Measurements from ENCODE around the gene FRG2B. TPM values are rescaled to one million over a fixed set of nuclear protein-coding genes. Genes with fewer than 3 reads are reported as not detected.
"Not testable (repeated sequence)": the region's sequence is repeated elsewhere in the genome, so short reads cannot be mapped to it uniquely, and the experiment has no call there.

FRG2B gene
- total and polyA plus RNA-seq, 2 of the 13 experiments (the other 11 are each of a cell fraction or from before 2014, with no cell fraction given): not detected

- BruUV-seq (replicated peaks); ATAC-seq; H3K79me2 ChIP-seq (ENCODE audit: insufficient read depth, low read length); H3K9ac ChIP-seq (ENCODE audit: insufficient read depth, low read depth, low read length); H3K4me3 ChIP-seq (replicated peaks in 1 of 3; ENCODE audit: insufficient read depth in 1 of 3, low read depth in 2 of 3, low read length in 3 of 3); CTCF ChIA-PET (ENCODE audit: low intra/inter-chr PET ratio, low total read pairs); H3K4me1 ChIP-seq (ENCODE audit: insufficient read depth, low read length); DNase-seq (ENCODE audit: low spot score); H3K4me2 ChIP-seq (ENCODE audit: low read depth, low read length); H3K27me3 ChIP-seq (ENCODE audit: control insufficient read depth in 1 of 2, insufficient read depth in 2 of 2, low read length in 2 of 2); in situ Hi-C loops (cut with HindIII; ENCODE audit: extremely low pct_ligation_motif_present, low pct_unique_long_range_greater_than_20kb); H3K9me3 ChIP-seq (ENCODE audit: low read length); H4K20me1 ChIP-seq (ENCODE audit: insufficient read depth, low read length); POLR2A ChIA-PET; H3K36me3 ChIP-seq (replicated peaks in 1 of 2; ENCODE audit: control insufficient read depth in 1 of 2, insufficient read depth in 2 of 2, low read length in 2 of 2); intact Hi-C loops (cut with micrococcal nuclease; ENCODE audit: unreplicated experiment); FAIRE-seq; H3K27ac ChIP-seq (ENCODE audit: extremely low read length, insufficient read depth, low read length); H2AFZ ChIP-seq (ENCODE audit: low read length): not testable (repeated sequence)
- WGBS (ENCODE audit: low lambda C conversion rate): 8% methylated on average over 6 of the region's 6 CpGs
Measured at GRCh38 chr10:133660516-133660915, 33.9 kb upstream of the FRG2B start.

- H4K20me1 ChIP-seq (ENCODE audit: insufficient read depth, low read length); H3K4me1 ChIP-seq (ENCODE audit: insufficient read depth, low read length); H3K27me3 ChIP-seq (ENCODE audit: control insufficient read depth in 1 of 2, insufficient read depth in 2 of 2, low read length in 2 of 2); H3K9ac ChIP-seq (ENCODE audit: insufficient read depth, low read depth, low read length); H3K4me3 ChIP-seq (replicated peaks in 1 of 3; ENCODE audit: insufficient read depth in 1 of 3, low read depth in 2 of 3, low read length in 3 of 3); POLR2A ChIA-PET; intact Hi-C loops (cut with micrococcal nuclease; ENCODE audit: unreplicated experiment); H3K9me3 ChIP-seq (ENCODE audit: low read length); CTCF ChIA-PET (ENCODE audit: low intra/inter-chr PET ratio, low total read pairs); ATAC-seq; DNase-seq (ENCODE audit: low spot score); H3K79me2 ChIP-seq (ENCODE audit: insufficient read depth, low read length); H3K36me3 ChIP-seq (replicated peaks in 1 of 2; ENCODE audit: control insufficient read depth in 1 of 2, insufficient read depth in 2 of 2, low read length in 2 of 2); H2AFZ ChIP-seq (ENCODE audit: low read length); H3K27ac ChIP-seq (ENCODE audit: extremely low read length, insufficient read depth, low read length); H3K4me2 ChIP-seq (ENCODE audit: low read depth, low read length); in situ Hi-C loops (cut with HindIII; ENCODE audit: extremely low pct_ligation_motif_present, low pct_unique_long_range_greater_than_20kb); BruUV-seq (replicated peaks); FAIRE-seq: not testable (repeated sequence)
- WGBS (ENCODE audit: low lambda C conversion rate): 26% methylated on average over 3 of the region's 4 CpGs
Measured at GRCh38 chr10:133657276-133657675, 30.7 kb upstream of the FRG2B start.

GRCh38 chr10:133648872-133649455, 22.4 kb upstream of the FRG2B start:
- no CpG with 5 or more reads among the region's 22 CpGs for WGBS (ENCODE audit: low lambda C conversion rate)
- H3K9ac ChIP-seq (ENCODE audit: insufficient read depth, low read depth, low read length); H3K4me2 ChIP-seq (ENCODE audit: low read depth, low read length); ATAC-seq; H3K27me3 ChIP-seq (ENCODE audit: control insufficient read depth in 1 of 2, insufficient read depth in 2 of 2, low read length in 2 of 2); POLR2A ChIA-PET; H2AFZ ChIP-seq (ENCODE audit: low read length); H3K4me1 ChIP-seq (ENCODE audit: insufficient read depth, low read length); H3K9me3 ChIP-seq (ENCODE audit: low read length); BruUV-seq (replicated peaks); H3K36me3 ChIP-seq (replicated peaks in 1 of 2; ENCODE audit: control insufficient read depth in 1 of 2, insufficient read depth in 2 of 2, low read length in 2 of 2); H3K27ac ChIP-seq (ENCODE audit: extremely low read length, insufficient read depth, low read length); H4K20me1 ChIP-seq (ENCODE audit: insufficient read depth, low read length); intact Hi-C loops (cut with micrococcal nuclease; ENCODE audit: unreplicated experiment); DNase-seq (ENCODE audit: low spot score); FAIRE-seq; CTCF ChIA-PET (ENCODE audit: low intra/inter-chr PET ratio, low total read pairs); in situ Hi-C loops (cut with HindIII; ENCODE audit: extremely low pct_ligation_motif_present, low pct_unique_long_range_greater_than_20kb); H3K79me2 ChIP-seq (ENCODE audit: insufficient read depth, low read length); TF ChIP-seq CREM (CRISPR knock-in tag; IDR thresholded peaks at IDR 0.05); GABPA (IDR thresholded peaks at IDR 0.05; ENCODE audit: low read depth, low read length); CREB1 (IDR thresholded peaks at IDR 0.05): not testable (repeated sequence)
- TF ChIP-seq CREM (IDR thresholded peaks at IDR 0.05) (peak; percentile 67), GABPA (CRISPR knock-in tag; IDR thresholded peaks at IDR 0.05; ENCODE audit: low read depth) (peak; percentile 39; the same call in 1 of the 2 replicates), THAP11 (CRISPR knock-in tag; IDR thresholded peaks at IDR 0.05) (peak; percentile 87), ZNF143 (CRISPR knock-in tag; IDR thresholded peaks at IDR 0.05) (peak; percentile 81), GABPB1 (CRISPR knock-in tag; IDR thresholded peaks at IDR 0.05) (peak; percentile 54), CREB1 (CRISPR knock-in tag; IDR thresholded peaks at IDR 0.05) (peak; percentile 40; the same call in 1 of the 2 replicates)
- peak overlapping the region in 1 of 3 experiments; percentile 34; a peak in 2 of 6 replicates for H3K4me3 ChIP-seq (replicated peaks in 1 of 3; ENCODE audit: insufficient read depth in 1 of 3, low read depth in 2 of 3, low read length in 3 of 3)

Measured in HepG2 (cell line).